ENCODE measurements around the gene C10orf95.

The C10orf95 gene

DNA sequence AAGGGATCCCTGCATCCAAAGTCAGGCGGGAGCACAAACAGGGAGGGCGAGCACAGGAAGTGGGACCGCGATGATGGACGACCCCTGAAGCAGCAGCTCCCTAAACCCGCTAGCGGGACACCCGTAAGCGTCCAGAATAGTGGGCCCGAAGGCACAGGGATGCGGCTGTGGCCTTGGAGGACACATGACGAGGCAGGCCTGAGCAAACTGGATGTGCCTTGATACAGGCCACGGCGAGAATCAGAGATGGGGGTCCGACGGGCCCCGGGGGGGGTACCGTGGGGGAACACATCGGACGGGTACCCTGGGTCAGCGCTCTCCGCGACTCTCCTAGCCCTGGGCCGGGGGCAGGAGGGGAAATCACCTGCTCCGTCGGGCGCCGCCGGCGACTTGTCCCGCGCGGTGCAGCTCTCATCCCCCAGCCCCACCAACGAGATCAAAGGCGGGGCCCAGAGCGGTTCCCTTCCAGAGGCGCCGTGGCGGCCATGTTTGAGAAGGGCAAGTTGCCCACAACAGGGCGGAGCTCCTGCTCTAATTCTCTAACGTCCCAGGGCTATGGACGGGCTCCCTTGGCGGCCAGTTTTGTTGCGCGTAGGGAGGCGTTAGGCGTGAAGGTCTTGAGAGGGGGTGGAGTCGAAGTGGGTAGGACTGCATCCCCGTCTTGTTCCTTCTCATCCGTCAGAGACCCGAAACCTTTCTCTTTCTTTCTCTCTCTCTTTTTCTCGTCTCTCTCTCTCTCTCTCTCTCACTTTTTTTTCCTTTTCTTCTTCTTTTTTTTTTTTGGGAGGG is 19.0 kb downstream of the C10orf95 start, which contains the start of gene CUEDC2:
TSS of gene CUEDC2 (minus strand) at position 413 of the 789 bp plus-strand sequence. CDS start 7,386 bp downstream, outside the sequence.
- peak within 1 kb of the TSS; percentile 90 for H3K4me3 Mint-ChIP-seq
- peak; percentile 96 for ATAC-seq
- no peaks in the 10 kb centered on the region for H3K9me3 Mint-ChIP-seq
- peak; percentile 95 to 100 for DNase-seq (ENCODE audit: low spot score in 2 of 2)
- H3K4me1 Mint-ChIP-seq = peaks cover 64% of the 10 kb centered on the region
- H3K27ac Mint-ChIP-seq = peak within 1 kb of the TSS; percentile 95
- peaks cover 14% of the 10 kb centered on the region for H3K36me3 Mint-ChIP-seq

DNA sequence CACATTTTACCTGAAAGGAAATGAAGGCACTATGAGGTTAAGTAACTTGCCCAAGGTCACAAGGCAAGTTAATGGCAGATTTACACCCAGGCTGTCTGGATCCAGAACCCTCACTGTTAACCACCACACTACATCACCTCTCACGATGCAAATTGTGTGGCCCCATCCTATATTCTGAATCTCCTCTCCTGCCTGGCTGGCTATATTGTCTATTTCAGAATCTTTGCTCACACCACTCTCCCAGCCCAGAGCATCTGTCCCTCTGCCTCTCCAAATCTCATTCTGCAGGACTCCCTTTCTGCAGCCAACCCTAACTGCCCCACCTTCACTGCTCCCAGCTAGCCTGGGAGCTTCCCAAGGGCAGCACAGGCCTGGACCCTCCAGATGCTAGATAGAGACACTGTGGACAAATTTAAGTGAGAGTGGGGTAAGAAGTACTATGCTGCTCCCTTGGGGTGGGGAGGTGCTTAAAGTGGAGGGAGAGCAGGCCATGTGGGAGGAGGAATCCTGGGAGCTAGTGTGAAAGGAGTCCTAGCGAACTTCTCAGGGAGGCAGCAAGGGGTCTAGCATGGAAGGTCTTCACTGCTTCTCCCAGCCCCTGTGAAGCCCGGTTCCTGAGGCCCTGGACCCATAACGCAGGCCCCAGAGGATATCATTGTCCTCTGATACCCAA is 19.8 kb downstream of the C10orf95 start:
- DNase-seq (ENCODE audit: low spot score in 2 of 2) (no peak), ATAC-seq (no peak)
- Mint-ChIP-seq H3K4me1 (peaks cover 64% of the 10 kb centered on the region), H3K4me3 (peak overlapping the region; percentile 90), H3K9me3 (no peaks in the 10 kb centered on the region), H3K27ac (peak overlapping the region; percentile 95), H3K36me3 (peaks cover 14% of the 10 kb centered on the region)

DNA sequence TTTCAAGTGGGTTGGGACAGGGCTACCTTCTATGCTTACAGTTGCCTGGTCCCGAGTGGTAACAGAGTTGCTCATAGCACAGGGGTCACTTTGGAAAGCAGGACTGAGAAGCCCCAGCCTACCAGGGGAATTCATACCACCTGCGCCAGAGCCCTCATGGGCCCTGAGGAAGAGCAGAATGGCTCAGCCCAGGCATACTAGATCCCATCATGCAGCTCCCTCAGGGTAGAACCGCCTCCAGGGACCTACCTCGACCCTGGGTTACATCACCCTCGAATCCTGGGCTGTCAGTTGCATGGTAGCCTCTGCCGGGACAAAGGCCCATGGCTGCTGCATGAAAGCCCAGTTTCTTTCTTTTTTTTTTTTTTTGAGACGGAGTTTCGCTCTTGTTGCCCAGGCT is 21.9 kb downstream of the C10orf95 start:
- H3K4me1 Mint-ChIP-seq = peaks cover 53% of the 10 kb centered on the region
- no peaks in the 10 kb centered on the region for H3K9me3 Mint-ChIP-seq
- ATAC-seq = no peak
- no peak for DNase-seq (ENCODE audit: low spot score in 2 of 2)
- no peak overlapping the region for H3K4me3 Mint-ChIP-seq
- H3K36me3 Mint-ChIP-seq = peaks cover 14% of the 10 kb centered on the region
- no peak overlapping the region for H3K27ac Mint-ChIP-seq

DNA sequence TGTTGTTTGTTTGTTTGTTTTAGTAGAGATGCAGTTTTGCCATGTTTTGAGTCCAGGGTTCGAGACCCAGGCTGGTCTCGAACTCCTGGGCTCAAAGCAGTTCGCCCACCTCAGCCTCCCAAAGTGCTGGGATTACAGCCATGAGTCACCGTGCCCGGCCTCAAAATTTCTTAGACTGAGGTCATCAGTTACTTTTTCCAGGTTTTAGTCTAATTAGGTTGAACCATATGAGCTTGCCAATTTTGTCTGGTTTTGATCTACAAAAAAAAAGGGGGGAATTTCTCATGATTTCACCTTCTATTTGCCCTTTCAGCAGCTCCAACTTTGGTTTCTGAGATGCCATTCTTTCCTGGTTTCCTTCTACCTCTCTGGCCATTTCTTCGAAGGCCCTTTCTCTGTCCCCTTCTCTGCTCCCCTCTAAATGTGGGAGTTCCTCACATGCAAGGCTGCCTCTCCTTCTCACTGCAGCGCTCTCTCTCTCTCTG is 24.5 kb downstream of the C10orf95 start:
- Mint-ChIP-seq H3K9me3 (no peaks in the 10 kb centered on the region), H3K36me3 (peaks cover 29% of the 10 kb centered on the region), H3K27ac (peak overlapping the region; percentile 30), H3K4me3 (no peak overlapping the region), H3K4me1 (peaks cover 41% of the 10 kb centered on the region)
- DNase-seq (ENCODE audit: low spot score in 2 of 2) (no peak), ATAC-seq (no peak)

DNA sequence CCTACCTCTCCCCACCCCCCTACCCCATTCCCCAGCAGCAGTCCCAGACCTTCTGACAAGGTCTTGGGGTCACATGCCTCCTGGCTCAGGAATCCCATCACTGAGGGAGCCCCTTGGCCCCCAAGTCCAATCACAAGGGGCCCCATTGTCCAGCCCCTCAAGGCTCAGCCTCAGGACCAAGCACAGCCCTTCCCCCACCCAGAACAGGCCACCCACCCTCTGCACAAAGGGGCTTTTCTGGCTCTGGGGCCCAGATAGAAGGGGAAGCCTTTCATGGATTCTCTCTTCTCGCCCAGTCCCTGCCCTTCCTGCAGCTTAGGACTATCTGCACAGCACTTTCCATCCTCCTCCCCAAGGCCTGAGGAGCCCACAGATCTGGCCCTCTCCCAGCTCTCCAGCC is 25.9 kb downstream of the C10orf95 start:
- DNase-seq (ENCODE audit: low spot score in 2 of 2) (no peak), ATAC-seq (no peak)
- Mint-ChIP-seq H3K4me3 (no peak overlapping the region), H3K9me3 (no peaks in the 10 kb centered on the region), H3K27ac (peak overlapping the region; percentile 30), H3K36me3 (peaks cover 37% of the 10 kb centered on the region), H3K4me1 (peaks cover 41% of the 10 kb centered on the region)

DNA sequence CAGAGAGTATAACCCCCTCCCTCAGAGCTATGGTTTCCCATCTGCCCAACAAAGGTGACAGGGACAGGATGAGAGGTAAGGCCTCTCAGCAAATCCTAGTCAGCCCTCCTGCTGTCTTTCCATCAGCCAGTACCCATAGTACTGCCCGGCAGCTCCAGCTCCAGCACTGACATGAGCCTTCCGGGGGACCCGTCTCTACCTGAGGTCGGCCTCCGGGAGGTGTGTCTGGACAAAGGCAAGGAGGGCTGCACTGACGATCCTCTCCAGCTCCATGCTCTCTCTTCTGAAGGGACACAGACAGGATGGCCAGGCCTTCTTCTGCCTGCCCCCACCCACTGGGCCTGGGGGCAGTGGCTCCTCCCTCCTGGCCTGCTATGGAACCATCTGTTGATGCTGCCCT is 26.4 kb downstream of the C10orf95 start:
- ATAC-seq = no peak
- H3K27ac Mint-ChIP-seq = peak overlapping the region; percentile 30
- peaks cover 42% of the 10 kb centered on the region for H3K36me3 Mint-ChIP-seq
- peaks cover 46% of the 10 kb centered on the region for H3K4me1 Mint-ChIP-seq
- DNase-seq (ENCODE audit: low spot score in 2 of 2) = no peak
- H3K4me3 Mint-ChIP-seq = no peak overlapping the region
- H3K9me3 Mint-ChIP-seq = no peaks in the 10 kb centered on the region

DNA sequence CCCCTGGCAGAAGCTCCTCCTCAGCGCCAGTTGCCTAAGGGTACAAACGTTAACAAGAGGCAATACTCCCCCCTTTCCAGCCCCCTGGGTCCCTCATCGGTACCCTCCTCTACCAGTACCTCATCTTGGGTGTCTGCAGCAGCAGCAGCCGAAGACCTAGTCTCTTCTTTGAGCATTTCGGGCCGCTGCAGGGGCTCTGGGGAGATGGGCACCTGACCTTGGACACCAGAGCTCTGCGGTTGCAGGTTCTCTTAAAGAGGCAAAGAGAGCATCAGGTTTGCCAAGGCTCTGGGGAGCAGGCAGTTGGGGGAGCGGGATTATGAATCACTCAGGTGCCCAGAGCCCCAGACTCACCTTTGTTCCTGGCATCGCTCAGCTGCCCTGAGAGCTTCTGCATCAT is 27.2 kb downstream of the C10orf95 start:
- Mint-ChIP-seq H3K27ac (peak overlapping the region; percentile 34), H3K9me3 (no peaks in the 10 kb centered on the region), H3K4me1 (peaks cover 53% of the 10 kb centered on the region), H3K36me3 (peaks cover 43% of the 10 kb centered on the region), H3K4me3 (no peak overlapping the region)
- DNase-seq (ENCODE audit: low spot score in 2 of 2) = no peak
- no peak for ATAC-seq

DNA sequence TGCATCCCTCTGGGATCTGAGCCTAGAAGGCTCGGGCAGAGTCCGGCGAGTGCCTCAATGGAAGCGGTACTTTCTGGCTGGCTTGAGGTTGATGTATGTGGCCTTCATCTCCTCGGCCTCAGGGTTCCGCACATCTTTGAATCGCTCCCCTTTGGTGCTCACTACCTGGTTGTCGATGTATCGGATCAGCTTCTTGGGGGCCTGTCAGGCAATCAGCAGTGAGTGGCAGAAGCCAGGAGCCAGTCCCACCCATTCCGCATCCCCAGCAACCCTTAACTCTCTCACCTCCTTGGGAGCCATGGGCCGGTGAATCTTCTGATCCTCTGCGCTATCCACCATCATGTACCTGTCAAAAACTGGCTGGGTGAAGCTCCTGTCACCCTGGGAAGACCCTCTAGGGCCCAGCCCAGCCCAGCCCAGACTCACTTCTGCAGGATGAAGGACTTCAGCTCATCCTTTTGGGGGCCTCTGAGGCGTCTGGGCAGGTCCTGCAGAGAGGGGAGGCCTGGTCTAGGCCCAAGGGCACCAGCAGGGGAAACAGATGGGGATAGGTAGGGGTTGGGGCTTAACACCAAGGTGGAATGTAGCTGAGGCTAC is 27.9 kb downstream of the C10orf95 start:
- Mint-ChIP-seq H3K9me3 (no peaks in the 10 kb centered on the region), H3K27ac (peak overlapping the region; percentile 34), H3K4me3 (peak overlapping the region; percentile 98), H3K36me3 (peaks cover 44% of the 10 kb centered on the region), H3K4me1 (peaks cover 57% of the 10 kb centered on the region)
- ATAC-seq = no peak
- DNase-seq (ENCODE audit: low spot score in 2 of 2) = no peak

DNA sequence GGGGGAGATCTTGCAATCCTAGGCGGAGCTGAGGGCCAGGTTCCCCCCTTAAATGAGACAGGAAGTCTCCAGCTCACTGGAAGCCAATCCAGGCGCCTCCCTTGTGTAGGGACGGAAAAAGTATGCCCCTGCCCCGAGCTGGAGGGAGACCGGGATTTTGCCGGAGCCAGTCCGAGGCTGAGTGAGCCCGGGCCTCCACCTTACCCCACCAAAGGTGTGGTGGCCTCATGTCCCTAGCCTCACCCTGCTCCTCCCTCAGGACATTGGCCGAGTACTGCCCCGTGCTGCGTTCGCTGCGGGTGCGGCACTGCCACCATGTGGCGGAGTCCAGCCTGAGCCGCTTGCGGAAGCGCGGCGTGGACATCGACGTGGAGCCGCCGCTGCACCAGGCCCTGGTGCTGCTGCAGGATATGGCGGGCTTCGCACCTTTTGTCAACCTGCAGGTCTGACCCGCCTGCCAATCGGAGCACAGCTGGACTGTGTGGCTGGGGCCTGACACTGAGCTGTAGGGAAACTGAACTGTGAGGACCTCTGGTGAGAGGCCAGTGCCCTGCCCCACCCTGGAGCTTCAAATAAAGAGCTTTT is 28.7 kb downstream of the C10orf95 start:
- no peak for DNase-seq (ENCODE audit: low spot score in 2 of 2)
- peak overlapping the region; percentile 63 for H3K27ac Mint-ChIP-seq
- H3K4me1 Mint-ChIP-seq = peaks cover 54% of the 10 kb centered on the region
- ATAC-seq = peak; percentile 3
- H3K4me3 Mint-ChIP-seq = peak overlapping the region; percentile 98
- H3K36me3 Mint-ChIP-seq = peaks cover 40% of the 10 kb centered on the region
- no peaks in the 10 kb centered on the region for H3K9me3 Mint-ChIP-seq

DNA sequence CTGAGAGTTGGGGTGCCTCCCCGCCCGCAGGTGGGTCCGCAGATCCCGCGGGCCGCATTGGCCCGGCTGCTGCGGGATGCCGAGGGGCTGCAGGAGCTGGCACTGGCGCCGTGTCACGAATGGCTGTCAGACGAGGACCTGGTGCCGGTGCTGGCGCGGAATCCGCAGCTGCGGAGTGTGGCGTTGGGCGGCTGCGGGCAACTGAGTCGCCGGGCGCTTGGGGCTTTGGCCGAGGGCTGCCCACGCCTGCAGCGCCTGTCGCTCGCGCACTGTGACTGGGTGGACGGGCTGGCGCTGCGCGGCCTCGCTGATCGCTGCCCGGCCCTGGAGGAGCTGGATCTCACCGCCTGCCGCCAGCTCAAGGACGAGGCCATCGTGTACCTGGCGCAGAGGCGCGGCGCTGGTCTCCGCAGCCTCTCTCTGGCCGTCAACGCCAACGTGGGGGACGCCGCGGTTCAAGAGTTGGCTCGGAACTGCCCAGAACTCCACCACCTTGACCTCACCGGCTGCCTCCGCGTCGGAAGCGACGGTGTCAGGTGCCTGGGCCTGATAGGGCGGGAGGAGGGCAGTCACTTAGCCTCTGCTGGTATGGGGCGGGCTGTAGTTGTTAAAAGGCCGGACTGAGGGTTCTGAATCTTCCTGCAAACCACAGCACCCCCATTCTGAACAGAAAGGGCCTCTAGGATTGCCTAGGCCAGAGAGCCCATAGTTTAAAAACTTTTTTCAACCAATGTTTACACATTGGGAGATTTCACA is 29.4 kb downstream of the C10orf95 start:
- ATAC-seq (peak; percentile 0), DNase-seq (ENCODE audit: low spot score in 2 of 2) (no peak)
- peaks cover 47% of the 10 kb centered on the region for H3K4me1 Mint-ChIP-seq
- no peaks in the 10 kb centered on the region for H3K9me3 Mint-ChIP-seq
- peaks cover 40% of the 10 kb centered on the region for H3K36me3 Mint-ChIP-seq
- H3K27ac Mint-ChIP-seq = peak overlapping the region; percentile 63
- H3K4me3 Mint-ChIP-seq = peak overlapping the region; percentile 98

DNA sequence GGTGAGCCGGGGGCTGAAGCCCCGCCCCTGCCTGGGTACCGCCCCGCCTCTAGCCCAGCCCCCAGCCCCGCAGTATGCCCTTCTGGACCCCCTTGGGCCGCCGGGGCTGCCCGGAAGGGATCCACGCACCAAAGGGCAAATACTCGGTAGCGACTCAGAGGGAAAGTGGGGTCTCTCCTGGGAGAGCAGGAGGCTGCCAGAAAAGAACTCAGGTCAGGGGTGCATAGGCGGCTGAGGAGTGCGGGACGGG is 29.9 kb downstream of the C10orf95 start:
- no peak for DNase-seq (ENCODE audit: low spot score in 2 of 2)
- no peak for ATAC-seq
- no peaks in the 10 kb centered on the region for H3K9me3 Mint-ChIP-seq
- peak overlapping the region; percentile 98 for H3K4me3 Mint-ChIP-seq
- H3K4me1 Mint-ChIP-seq = peaks cover 42% of the 10 kb centered on the region
- peaks cover 40% of the 10 kb centered on the region for H3K36me3 Mint-ChIP-seq
- H3K27ac Mint-ChIP-seq = peak overlapping the region; percentile 96

DNA sequence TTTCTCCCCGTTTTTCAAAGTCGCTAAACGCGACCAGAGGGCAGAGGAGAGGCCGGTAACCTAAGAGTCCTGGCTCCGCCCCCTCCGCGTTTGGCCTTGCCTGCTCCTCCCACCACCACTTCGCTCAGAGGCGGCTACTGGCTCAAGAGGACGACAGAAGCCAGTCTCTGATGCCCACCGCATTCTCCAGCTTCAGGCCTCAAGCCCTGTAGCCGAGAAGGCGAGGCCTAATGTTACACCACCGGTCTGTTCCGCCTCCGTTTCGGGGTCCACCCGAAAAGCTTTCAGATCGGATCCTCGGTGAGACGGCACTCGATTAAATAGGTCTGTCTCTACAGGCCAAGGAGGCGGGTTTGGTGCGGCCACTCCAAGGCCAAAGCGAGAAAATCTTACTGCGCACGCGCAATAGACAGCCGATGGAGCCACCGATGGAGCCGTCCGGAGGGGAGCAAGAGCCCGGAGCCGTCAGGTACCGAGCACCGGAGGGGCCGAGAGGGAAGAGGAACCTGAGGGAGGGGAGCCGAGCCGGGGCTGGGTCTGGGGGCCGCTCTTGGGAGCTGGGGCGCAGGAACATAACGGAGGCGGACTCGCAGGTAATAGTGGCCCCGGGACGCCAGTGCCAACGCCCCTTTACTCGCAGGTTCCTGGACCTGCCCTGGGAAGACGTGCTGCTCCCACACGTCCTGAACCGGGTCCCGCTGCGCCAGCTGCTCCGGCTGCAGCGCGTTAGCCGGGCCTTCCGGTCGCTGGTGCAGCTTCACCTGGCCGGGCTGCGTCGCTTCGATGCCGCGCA is 30.4 kb downstream of the C10orf95 start, which contains the start of gene FBXL15:
TSS of gene FBXL15 (plus strand) at position 123 of the 793 bp plus-strand sequence. CDS start at position 417, 294 bp downstream.
- Mint-ChIP-seq H3K4me1 (peaks cover 37% of the 10 kb centered on the region), H3K36me3 (peaks cover 40% of the 10 kb centered on the region), H3K9me3 (no peaks in the 10 kb centered on the region), H3K27ac (peak within 1 kb of the TSS; percentile 96), H3K4me3 (peak within 1 kb of the TSS; percentile 98)
- DNase-seq (ENCODE audit: low spot score in 2 of 2) = peak; percentile 98 to 100
- peak; percentile 89 for ATAC-seq

DNA sequence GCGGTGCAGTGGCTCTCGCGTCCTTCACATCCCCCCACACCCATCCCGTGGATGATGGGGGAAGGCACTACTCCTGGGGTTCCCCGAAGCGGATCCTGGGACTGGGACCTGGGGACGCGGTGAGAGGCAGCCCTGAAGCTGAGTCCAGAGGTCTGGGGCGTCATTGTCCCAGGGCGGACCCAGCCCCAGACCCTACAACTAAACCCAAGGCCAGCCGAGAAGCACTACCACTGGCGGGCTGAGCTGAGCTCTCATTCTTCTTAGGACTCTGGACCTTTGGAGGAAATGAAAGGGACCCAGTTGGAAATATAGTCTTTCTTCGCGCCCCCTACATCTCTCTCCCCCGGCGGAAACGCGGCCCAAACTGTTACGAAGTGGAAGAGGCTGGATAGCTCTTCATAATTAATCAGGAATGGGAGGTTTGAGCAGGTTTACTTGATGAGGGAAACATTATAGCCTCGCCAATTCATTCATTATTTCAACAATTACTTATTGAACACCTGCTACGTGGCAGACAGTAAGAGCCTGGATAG is 31.1 kb downstream of the C10orf95 start:
- no peak for ATAC-seq
- H3K9me3 Mint-ChIP-seq = no peaks in the 10 kb centered on the region
- peaks cover 40% of the 10 kb centered on the region for H3K36me3 Mint-ChIP-seq
- H3K4me1 Mint-ChIP-seq = peaks cover 34% of the 10 kb centered on the region
- H3K27ac Mint-ChIP-seq = peak overlapping the region; percentile 96
- DNase-seq (ENCODE audit: low spot score in 2 of 2) = no peak
- peak overlapping the region; percentile 98 for H3K4me3 Mint-ChIP-seq

All from stimulated activated effector memory CD8-positive, alpha-beta T cell treated with anti-CD3 and anti-CD28 coated beads, Interleukin-12 subunit alpha, Interleukin-12 subunit beta, amount 100 ng/mL, for 72 hours (primary cell).